Mesendoderm (in vitro differentiated cells): ENCODE results near the gene MAPT.
"Not testable (repeated sequence)": the region's sequence is repeated elsewhere in the genome, so short reads cannot be mapped to it uniquely, and the experiment has no call there.

Source experiments
- DNase-seq: peaks from one replicate; pipeline ENCODE4 v3.0.0; 2013
- H2AK5ac ChIP-seq: 2 replicates; pipeline ENCODE4 v1.6.1; 2013; ENCODE audit warnings: low read length, inconsistent platforms
- H2BK120ac ChIP-seq: 2 replicates; pipeline ENCODE4 v1.6.1; 2013; ENCODE audit warnings: low read depth, mild to moderate bottlenecking, low read length, moderate library complexity, mixed read lengths
- H2BK15ac ChIP-seq: replicated peaks from 2 replicates; pipeline ENCODE4 v1.6.1; 2013; ENCODE audit warnings: low read depth, mild to moderate bottlenecking, moderate library complexity
- H2BK5ac ChIP-seq: 2 replicates; pipeline ENCODE4 v1.6.1; 2013; ENCODE audit warnings: low read length, inconsistent platforms
- H3K18ac ChIP-seq: 2 replicates; pipeline ENCODE4 v1.6.1; 2013; ENCODE audit warnings: mild to moderate bottlenecking, low read length, mixed read lengths
- H3K23ac ChIP-seq: one replicate; pipeline ENCODE4 v1.6.1; 2013; ENCODE audit warnings: low read length
- H3K27ac ChIP-seq: 2 replicates; pipeline ENCODE4 v1.5.1; 2013; ENCODE audit warnings: low read depth, mild to moderate bottlenecking, inconsistent platforms, low read length, moderate library complexity
- H3K27me3 ChIP-seq: 2 replicates; pipeline ENCODE4 v1.6.1; 2013; ENCODE audit warnings: low read length, control low read depth, mild to moderate bottlenecking, inconsistent platforms; ENCODE audit not compliant: insufficient read depth, poor library complexity
- H3K36me3 ChIP-seq: 2 replicates; pipeline ENCODE4 v1.6.1; 2013; ENCODE audit warnings: low read length, inconsistent platforms; ENCODE audit not compliant: control insufficient read depth, insufficient read depth
- H3K4ac ChIP-seq: one replicate; pipeline ENCODE4 v1.6.1; 2013; ENCODE audit warnings: low read depth, mild to moderate bottlenecking, low read length, moderate library complexity
- H3K4me1 ChIP-seq: 2 replicates; pipeline ENCODE4 v1.6.1; 2013; ENCODE audit warnings: low read depth, low read length, inconsistent platforms; ENCODE audit not compliant: control insufficient read depth
- H3K4me2 ChIP-seq: 2 replicates; pipeline ENCODE4 v1.6.1; 2013; ENCODE audit warnings: low read length
- H3K4me3 ChIP-seq: 2 replicates; pipeline ENCODE4 v1.5.1; 2013; ENCODE audit warnings: mild to moderate bottlenecking, low read length
- H3K56ac ChIP-seq: one replicate; pipeline ENCODE4 v1.6.1; 2013; ENCODE audit warnings: low read length
- H3K79me1 ChIP-seq: 2 replicates; pipeline ENCODE4 v1.6.1; 2013; ENCODE audit warnings: low read length, inconsistent platforms
- H3K79me2 ChIP-seq: 2 replicates; pipeline ENCODE4 v1.6.1; 2013; ENCODE audit warnings: mild to moderate bottlenecking, low read length; ENCODE audit not compliant: control insufficient read depth, insufficient read depth
- H3K9ac ChIP-seq: 2 replicates; pipeline ENCODE4 v1.6.1; 2013; ENCODE audit warnings: low read length, inconsistent platforms
- H4K5ac ChIP-seq: one replicate; pipeline ENCODE4 v1.6.1; 2013; ENCODE audit warnings: low read length
- H4K8ac ChIP-seq: one replicate; pipeline ENCODE4 v1.6.1; 2013; ENCODE audit warnings: low read depth, mild to moderate bottlenecking, control low read depth, low read length, moderate library complexity
- WGBS: extraction: QIAGEN DNeasy Blood & Tissue Kit; methylation state at CpG from one replicate; pipeline ENCODE4 v1.1.7; 2013; ENCODE audit warnings: low lambda C conversion rate, missing lambda C conversion rate; ENCODE audit not compliant: insufficient coverage; ENCODE audit errors: extremely low coverage; 5-methylcytosine and 5-hydroxymethylcytosine counted together

The MAPT gene

DNA sequence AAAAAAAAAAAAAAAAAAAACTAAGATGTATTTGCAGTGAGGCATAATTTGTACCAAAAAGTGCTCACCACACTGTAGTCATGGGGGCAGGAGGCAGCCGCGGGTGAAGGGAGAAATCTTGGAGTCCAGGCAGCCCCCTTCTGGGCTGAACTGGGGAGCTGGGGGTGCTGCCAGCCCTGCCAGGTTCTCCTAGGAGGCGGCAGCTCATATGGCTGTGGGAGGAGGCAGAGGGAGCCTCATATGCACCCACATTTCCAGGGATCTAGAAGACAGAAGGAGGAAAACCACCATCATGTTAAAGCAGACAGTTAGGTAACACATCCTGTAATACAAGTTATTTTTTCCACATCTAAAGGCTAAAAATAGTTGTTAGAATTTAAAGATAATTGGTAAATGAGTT, 16.3 kb downstream of the MAPT start:
- H3K36me3 ChIP-seq, result no peaks in the 10 kb centered on the region
- H2BK120ac ChIP-seq, result no peak overlapping the region
- H3K4me3 ChIP-seq, result no peak overlapping the region
- no CpG with 5 or more reads among the region's 3 CpGs for WGBS
- no peak overlapping the region for H2BK15ac ChIP-seq
- no peaks in the 10 kb centered on the region for H3K27me3 ChIP-seq
- H3K79me1 ChIP-seq, result no peaks in the 10 kb centered on the region
- H3K79me2 ChIP-seq, result no peaks in the 10 kb centered on the region
- H3K4ac ChIP-seq, result no peak overlapping the region
- H3K4me2 ChIP-seq, result no peak overlapping the region
- no peak overlapping the region for H4K5ac ChIP-seq
- no peak for DNase-seq
- peaks cover 2% of the 10 kb centered on the region for H3K4me1 ChIP-seq
- no peak overlapping the region for H2BK5ac ChIP-seq
- no peak overlapping the region for H3K18ac ChIP-seq
- no peak overlapping the region for H2AK5ac ChIP-seq
- no peak overlapping the region for H3K9ac ChIP-seq
- H3K56ac ChIP-seq, result no peak overlapping the region
- no peak overlapping the region for H3K23ac ChIP-seq
- no peak overlapping the region for H4K8ac ChIP-seq
- H3K27ac ChIP-seq, result no peak overlapping the region

DNA sequence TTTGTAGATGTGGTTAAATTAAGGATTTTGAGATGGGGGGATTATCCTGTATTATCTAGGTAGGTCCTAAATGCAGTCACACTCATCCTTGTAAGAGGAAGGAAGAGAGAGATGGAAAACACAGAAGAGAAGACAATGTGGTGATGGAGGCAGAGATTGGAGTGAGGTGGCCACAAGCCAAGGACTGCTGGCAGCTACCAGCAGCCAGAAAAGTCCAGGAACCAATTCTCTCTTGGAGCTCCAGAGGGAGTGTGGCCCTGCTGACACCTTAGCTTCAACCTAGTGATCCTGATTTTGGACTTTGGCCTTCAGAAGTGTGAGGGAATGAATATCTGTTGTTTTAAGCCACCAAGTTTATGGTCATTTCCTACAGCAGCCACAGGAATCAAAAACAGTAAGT, 18.0 kb downstream of the MAPT start:
- Histone ChIP-seq H3K56ac (no peak overlapping the region), H3K4me3 (no peak overlapping the region), H2BK15ac (no peak overlapping the region), H3K23ac (no peak overlapping the region), H3K79me1 (no peaks in the 10 kb centered on the region), H3K4ac (no peak overlapping the region), H2BK5ac (no peak overlapping the region), H3K9ac (no peak overlapping the region), H2BK120ac (no peak overlapping the region), H4K8ac (no peak overlapping the region), H3K4me2 (no peak overlapping the region), H3K27me3 (no peaks in the 10 kb centered on the region), H3K79me2 (no peaks in the 10 kb centered on the region), H3K27ac (no peak overlapping the region), H3K18ac (no peak overlapping the region), H3K36me3 (no peaks in the 10 kb centered on the region), H3K4me1 (peaks cover 2% of the 10 kb centered on the region), H2AK5ac (no peak overlapping the region), H4K5ac (no peak overlapping the region)
- no peak for DNase-seq

DNA sequence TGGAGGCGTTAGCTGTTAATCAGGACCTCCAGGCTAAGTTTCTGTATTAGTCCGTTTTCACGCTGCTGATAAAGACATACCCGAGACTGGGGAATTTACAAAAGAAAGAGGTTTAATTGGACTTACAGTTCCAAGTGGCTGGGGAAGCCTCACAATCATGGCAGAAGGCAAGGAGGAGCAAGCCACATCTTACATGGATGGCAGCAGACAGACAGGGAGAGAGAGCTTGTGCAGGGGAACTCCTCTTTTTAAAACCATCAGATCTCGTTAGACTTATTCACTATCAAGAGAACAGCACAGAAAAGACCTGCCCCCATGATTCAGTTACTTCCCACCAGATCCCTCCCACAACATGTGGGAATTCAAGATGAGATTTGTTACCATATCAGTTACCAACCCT, 18.7 kb downstream of the MAPT start:
- WGBS, result no CpG with 5 or more reads among the region's 5 CpGs
- H3K9ac ChIP-seq, H3K79me1 ChIP-seq, H3K4me2 ChIP-seq, H3K4me3 ChIP-seq, H3K4ac ChIP-seq, H4K8ac ChIP-seq, H2AK5ac ChIP-seq, H3K27ac ChIP-seq, H3K79me2 ChIP-seq, H2BK5ac ChIP-seq, H2BK15ac ChIP-seq, H3K18ac ChIP-seq, H3K56ac ChIP-seq, H3K27me3 ChIP-seq, H3K4me1 ChIP-seq, H3K23ac ChIP-seq, H3K36me3 ChIP-seq, H2BK120ac ChIP-seq, DNase-seq, H4K5ac ChIP-seq: not testable (repeated sequence)

DNA sequence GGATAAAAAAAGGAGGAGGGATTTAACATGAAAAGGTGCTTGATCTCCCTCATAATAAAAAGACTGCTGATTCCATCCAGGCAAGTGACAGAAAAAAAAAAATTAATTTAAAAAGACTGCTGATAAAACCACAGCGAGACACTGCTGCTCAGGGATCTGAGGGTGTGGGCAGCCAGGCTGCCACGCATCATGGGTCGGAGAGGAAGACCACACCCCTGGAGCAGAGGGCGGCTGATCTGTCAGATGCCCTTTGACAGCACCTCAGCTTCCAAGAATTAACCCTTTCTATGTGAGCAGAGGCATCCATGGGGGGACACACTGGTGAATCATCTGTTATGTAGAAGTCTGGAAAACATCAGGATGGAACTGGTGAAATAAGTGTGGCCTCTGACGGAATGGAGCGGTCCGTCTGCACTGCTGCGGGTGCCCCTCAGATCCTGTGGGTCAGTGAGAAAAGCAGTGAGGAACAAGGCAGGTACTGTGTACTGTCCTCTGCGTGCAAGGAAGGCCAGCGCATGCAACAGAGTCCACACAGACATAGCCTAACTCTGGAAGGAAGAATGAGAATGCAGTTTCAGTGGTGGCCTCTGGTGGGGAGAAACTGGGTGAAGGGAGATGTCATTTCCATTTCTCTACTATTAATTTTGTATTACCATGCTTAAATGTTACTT, 19.8 kb downstream of the MAPT start:
- no peak overlapping the region for H2BK15ac ChIP-seq
- no peak overlapping the region for H3K23ac ChIP-seq
- no peak overlapping the region for H2AK5ac ChIP-seq
- H3K56ac ChIP-seq, result no peak overlapping the region
- H3K79me1 ChIP-seq, result no peaks in the 10 kb centered on the region
- WGBS, result no CpG with 5 or more reads among the region's 10 CpGs
- H3K79me2 ChIP-seq, result no peaks in the 10 kb centered on the region
- DNase-seq, result no peak
- no peaks in the 10 kb centered on the region for H3K36me3 ChIP-seq
- H2BK5ac ChIP-seq, result no peak overlapping the region
- no peak overlapping the region for H4K5ac ChIP-seq
- H3K4me2 ChIP-seq, result no peak overlapping the region
- no peaks in the 10 kb centered on the region for H3K27me3 ChIP-seq
- no peak overlapping the region for H3K18ac ChIP-seq
- H3K9ac ChIP-seq, result no peak overlapping the region
- no peak overlapping the region for H3K4me3 ChIP-seq
- no peak overlapping the region for H3K27ac ChIP-seq
- no peak overlapping the region for H2BK120ac ChIP-seq
- H4K8ac ChIP-seq, result no peak overlapping the region
- no peaks in the 10 kb centered on the region for H3K4me1 ChIP-seq
- no peak overlapping the region for H3K4ac ChIP-seq

DNA sequence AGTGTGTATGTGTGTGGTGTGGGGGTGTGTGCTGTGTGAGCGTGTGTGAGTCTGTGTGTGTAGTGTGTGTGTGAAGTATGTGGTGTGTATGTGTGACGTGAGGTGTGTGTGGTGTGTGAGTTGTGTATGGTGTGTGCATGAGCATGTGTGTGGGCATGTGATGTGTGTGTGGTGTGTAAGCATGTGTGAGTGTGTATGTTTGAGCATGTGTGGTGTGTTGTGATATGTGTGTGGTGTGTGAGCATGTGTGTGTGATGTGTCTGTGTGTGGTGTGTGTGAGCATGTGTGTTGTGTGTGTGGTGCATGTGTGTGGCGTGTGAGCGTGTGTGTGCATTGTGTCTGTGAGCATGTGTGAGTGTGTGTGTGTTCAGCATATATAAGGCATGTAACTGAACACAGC, 20.9 kb downstream of the MAPT start:
- H4K5ac ChIP-seq, result no peak overlapping the region
- no peak overlapping the region for H4K8ac ChIP-seq
- no peak overlapping the region for H2BK15ac ChIP-seq
- H3K4ac ChIP-seq, result no peak overlapping the region
- no peak for DNase-seq
- no peak overlapping the region for H2AK5ac ChIP-seq
- H3K18ac ChIP-seq, result no peak overlapping the region
- no peak overlapping the region for H3K9ac ChIP-seq
- H3K27ac ChIP-seq, result no peak overlapping the region
- WGBS, result 100% methylated on average over 2 of the region's 4 CpGs
- H3K4me1 ChIP-seq, result no peaks in the 10 kb centered on the region
- H3K23ac ChIP-seq, result no peak overlapping the region
- no peaks in the 10 kb centered on the region for H3K36me3 ChIP-seq
- no peaks in the 10 kb centered on the region for H3K79me1 ChIP-seq
- no peaks in the 10 kb centered on the region for H3K27me3 ChIP-seq
- no peak overlapping the region for H2BK120ac ChIP-seq
- H3K56ac ChIP-seq, result no peak overlapping the region
- H3K4me3 ChIP-seq, result no peak overlapping the region
- H3K79me2 ChIP-seq, result no peaks in the 10 kb centered on the region
- H3K4me2 ChIP-seq, result no peak overlapping the region
- no peak overlapping the region for H2BK5ac ChIP-seq

DNA sequence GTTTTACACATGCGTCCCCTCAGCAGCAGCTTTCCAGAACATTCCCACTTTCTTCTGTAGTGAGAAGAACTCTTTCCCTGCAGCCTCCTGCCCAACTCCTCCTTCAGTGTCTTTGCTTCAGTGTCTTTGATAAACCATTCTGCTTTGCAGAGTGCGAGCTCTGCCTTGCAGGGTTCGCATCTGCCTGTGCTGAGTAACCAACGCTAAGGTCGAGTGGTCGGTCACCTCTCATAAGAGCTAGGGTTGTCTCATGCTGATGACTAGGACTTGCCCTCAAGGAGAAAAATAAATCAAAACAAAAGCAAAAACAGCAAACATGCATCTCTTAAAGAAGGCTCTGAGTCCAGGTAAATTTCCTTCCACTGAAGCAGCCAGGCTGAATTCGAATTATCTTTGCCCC, 22.7 kb downstream of the MAPT start:
- Histone ChIP-seq H3K56ac (no peak overlapping the region), H3K4me3 (no peak overlapping the region), H2BK15ac (no peak overlapping the region), H3K79me1 (no peaks in the 10 kb centered on the region), H3K9ac (no peak overlapping the region), H3K79me2 (no peaks in the 10 kb centered on the region), H2AK5ac (no peak overlapping the region), H2BK120ac (no peak overlapping the region), H2BK5ac (no peak overlapping the region), H3K27ac (no peak overlapping the region), H4K8ac (no peak overlapping the region), H3K23ac (no peak overlapping the region), H3K4me2 (no peak overlapping the region), H3K27me3 (no peaks in the 10 kb centered on the region), H4K5ac (no peak overlapping the region), H3K18ac (no peak overlapping the region), H3K4ac (no peak overlapping the region), H3K36me3 (no peaks in the 10 kb centered on the region), H3K4me1 (no peaks in the 10 kb centered on the region)
- no peak for DNase-seq
- WGBS, result no CpG with 5 or more reads among the region's 7 CpGs
